Muscle layer of duodenum (tissue), 2 donors: Measurements from ENCODE around the gene HSPG2.
"Not testable (repeated sequence)": the region's sequence is repeated elsewhere in the genome, so short reads cannot be mapped to it uniquely, and the experiment has no call there.

Experiments used
- H3K27ac ChIP-seq: one replicate; pipeline ENCODE4 v1.7.0; 2013; ENCODE audit warnings: mild to moderate bottlenecking, low read length
- H3K27me3 ChIP-seq: one replicate; pipeline ENCODE4 v1.7.0; 2013; ENCODE audit warnings: low read depth, mild to moderate bottlenecking, control low read depth, low read length
- H3K36me3 ChIP-seq, 2 donors: one replicate each; pipeline ENCODE4 v1.7.0; 2013; ENCODE audit warnings: low read length in 2 of 2, control low read depth in 1 of 2, mild to moderate bottlenecking in 1 of 2; ENCODE audit not compliant: insufficient read depth in 2 of 2, control insufficient read depth in 1 of 2
- H3K4me1 ChIP-seq, 2 donors: one replicate each; pipeline ENCODE4 v1.7.0; 2013; ENCODE audit warnings: low read length in 2 of 2, mild to moderate bottlenecking in 2 of 2, control low read depth in 1 of 2, moderate library complexity in 1 of 2; ENCODE audit not compliant: insufficient read depth in 2 of 2, control insufficient read depth in 1 of 2
- H3K4me3 ChIP-seq, 2 donors: one replicate each; pipeline ENCODE4 v1.7.0; 2013; ENCODE audit warnings: low read length in 2 of 2, low read depth in 1 of 2, mild to moderate bottlenecking in 1 of 2
- H3K9me3 ChIP-seq, 2 donors: one replicate each; pipeline ENCODE4 v1.7.0; 2013; ENCODE audit warnings: low read length in 2 of 2, control low read depth in 1 of 2, mild to moderate bottlenecking in 1 of 2; ENCODE audit not compliant: control insufficient read depth in 1 of 2
- donor health status: healthy.

HSPG2 gene

GRCh38 chr1:21909286-21909759 lies 27.8 kb downstream of the HSPG2 start:
- Histone ChIP-seq H3K4me3 (peak overlapping the region in 1 of 2 donors; percentile 27), H3K9me3 (no peaks in the 10 kb centered on the region), H3K27ac (peak overlapping the region; percentile 89), H3K27me3 (no peaks in the 10 kb centered on the region), H3K4me1 (peaks cover 54 to 92% of the 10 kb centered on the region in 2 donors), H3K36me3 (peaks cover 0 to 7% of the 10 kb centered on the region in 2 donors)

GRCh38 chr1:21907737-21908534 lies 29.2 kb downstream of the HSPG2 start:
- Histone ChIP-seq H3K4me1 (peaks cover 46 to 90% of the 10 kb centered on the region in 2 donors), H3K27ac (peak overlapping the region; percentile 86)
- H3K4me3 ChIP-seq: not testable (repeated sequence)

GRCh38 chr1:21907079-21907418 lies 30.1 kb downstream of the HSPG2 start:
- Histone ChIP-seq H3K36me3 (peaks cover 0 to 7% of the 10 kb centered on the region in 2 donors), H3K27ac (peak overlapping the region; percentile 86), H3K27me3 (no peaks in the 10 kb centered on the region), H3K4me1 (peaks cover 41 to 90% of the 10 kb centered on the region in 2 donors), H3K9me3 (no peaks in the 10 kb centered on the region), H3K4me3 (no peak overlapping the region)

More at GRCh38 chr1:21907737-21908534, 29.2 kb downstream of the HSPG2 start:
- H3K27me3 ChIP-seq, H3K36me3 ChIP-seq, H3K9me3 ChIP-seq: not testable (repeated sequence)

- H3K36me3 ChIP-seq: peaks cover 0 to 7% of the 10 kb centered on the region in 2 donors
- peak overlapping the region; percentile 86 for H3K27ac ChIP-seq
- H3K4me3 ChIP-seq: no peak overlapping the region
- H3K9me3 ChIP-seq: no peaks in the 10 kb centered on the region
- H3K27me3 ChIP-seq: no peaks in the 10 kb centered on the region
- peaks cover 41 to 90% of the 10 kb centered on the region in 2 donors for H3K4me1 ChIP-seq
Measured at GRCh38 chr1:21906173-21907078, 30.7 kb downstream of the HSPG2 start.

DNA sequence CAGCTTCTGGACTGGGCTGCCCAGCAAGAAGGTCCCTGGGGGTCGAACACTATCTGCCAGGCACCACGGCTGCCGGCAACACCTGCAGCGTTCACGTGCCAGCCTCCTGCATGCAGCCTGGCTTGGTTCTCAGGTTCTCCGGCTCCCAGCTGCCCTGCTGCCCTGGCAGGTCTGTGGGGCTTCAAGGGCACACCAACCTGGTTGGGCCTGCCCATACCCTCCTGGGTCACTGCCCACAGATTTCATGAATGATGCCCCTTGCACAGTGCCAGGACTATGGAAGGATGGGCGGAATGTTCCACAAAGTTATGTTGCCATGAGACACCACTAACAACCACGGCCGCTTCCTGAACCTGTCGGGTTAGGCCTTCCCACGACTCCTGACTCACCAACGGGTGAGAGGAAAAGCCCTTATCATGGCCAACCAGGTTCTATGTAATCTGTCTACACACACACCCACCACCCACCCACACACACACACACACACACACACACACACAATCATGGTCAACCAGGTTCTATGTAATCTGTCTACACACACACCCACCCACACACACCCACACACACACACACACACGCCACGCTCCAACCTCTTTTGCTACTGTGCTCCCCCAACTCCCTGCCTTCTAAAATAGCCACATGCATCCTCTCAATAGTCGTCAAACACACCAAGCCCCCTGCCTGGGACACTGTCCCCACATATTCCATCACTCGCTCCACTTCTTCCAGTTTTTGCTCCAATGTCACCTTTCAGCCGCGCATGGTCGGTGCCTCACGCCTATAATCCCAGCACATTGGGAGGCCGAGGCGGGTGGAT lies 32.2 kb downstream of the HSPG2 start:
- Histone ChIP-seq H3K4me1 (peaks cover 33 to 91% of the 10 kb centered on the region in 2 donors), H3K4me3 (no peak overlapping the region), H3K36me3 (peaks cover 0 to 7% of the 10 kb centered on the region in 2 donors), H3K27me3 (no peaks in the 10 kb centered on the region), H3K27ac (peak overlapping the region; percentile 89), H3K9me3 (no peaks in the 10 kb centered on the region)

DNA sequence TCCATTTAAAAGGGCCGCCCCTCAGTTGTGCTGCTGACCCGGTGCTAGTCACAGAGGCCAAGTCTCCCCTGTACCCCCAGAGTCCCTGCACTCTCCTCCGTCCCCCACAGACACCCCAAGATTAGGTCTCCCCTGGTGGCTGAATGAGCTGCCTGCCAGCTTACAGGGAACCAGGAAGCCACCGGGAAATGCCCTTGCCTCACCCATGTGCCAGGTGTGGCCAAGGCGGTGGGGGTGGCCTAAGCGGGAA lies 32.7 kb downstream of the HSPG2 start:
- peaks cover 0 to 7% of the 10 kb centered on the region in 2 donors for H3K36me3 ChIP-seq
- H3K27me3 ChIP-seq: no peaks in the 10 kb centered on the region
- no peaks in the 10 kb centered on the region for H3K9me3 ChIP-seq
- H3K27ac ChIP-seq: peak overlapping the region; percentile 89
- no peak overlapping the region for H3K4me3 ChIP-seq
- H3K4me1 ChIP-seq: peaks cover 27 to 91% of the 10 kb centered on the region in 2 donors

DNA sequence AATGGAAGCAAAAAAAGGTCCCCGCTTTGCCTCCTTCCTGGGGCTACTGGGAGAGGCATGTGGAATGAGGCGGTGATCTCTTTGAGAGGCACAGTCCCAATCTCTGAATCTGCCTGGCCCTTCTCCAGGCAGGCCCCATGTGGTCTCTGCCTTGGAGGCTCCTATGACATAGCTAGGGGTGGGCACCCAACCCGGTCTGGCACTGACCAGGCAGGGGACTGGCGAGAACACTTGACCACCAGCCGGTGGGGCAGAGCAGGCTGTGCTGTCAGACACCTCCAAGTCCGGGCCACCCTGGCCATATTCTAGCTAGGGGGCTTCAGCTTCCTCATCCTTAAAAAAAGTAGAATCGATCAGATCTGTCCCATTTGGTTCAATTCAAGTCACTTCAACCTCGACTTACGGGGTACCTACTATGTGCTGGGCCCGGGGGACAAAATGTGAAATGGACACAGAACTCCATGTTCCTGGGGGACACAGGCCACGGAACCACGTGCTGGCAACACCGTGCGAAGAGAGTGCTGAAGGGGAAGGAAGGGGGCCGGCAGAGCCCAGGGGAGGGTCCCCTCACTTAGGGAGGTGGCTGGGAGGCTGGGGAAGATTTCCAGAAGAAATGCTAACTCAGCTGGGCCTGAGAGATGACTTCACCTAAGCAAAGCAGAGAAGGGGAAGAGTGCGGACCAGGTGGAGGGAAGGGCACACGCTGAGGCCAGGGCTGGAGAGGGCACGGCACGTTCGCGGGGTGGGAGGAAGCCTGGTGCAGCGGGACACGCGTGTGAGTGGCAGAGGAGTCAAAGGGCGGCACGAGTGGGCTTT lies 33.3 kb downstream of the HSPG2 start:
- Histone ChIP-seq H3K4me1 (peaks cover 25 to 91% of the 10 kb centered on the region in 2 donors), H3K27me3 (no peaks in the 10 kb centered on the region), H3K27ac (peak overlapping the region; percentile 89), H3K9me3 (no peaks in the 10 kb centered on the region), H3K4me3 (no peak overlapping the region), H3K36me3 (peaks cover 0 to 7% of the 10 kb centered on the region in 2 donors)

DNA sequence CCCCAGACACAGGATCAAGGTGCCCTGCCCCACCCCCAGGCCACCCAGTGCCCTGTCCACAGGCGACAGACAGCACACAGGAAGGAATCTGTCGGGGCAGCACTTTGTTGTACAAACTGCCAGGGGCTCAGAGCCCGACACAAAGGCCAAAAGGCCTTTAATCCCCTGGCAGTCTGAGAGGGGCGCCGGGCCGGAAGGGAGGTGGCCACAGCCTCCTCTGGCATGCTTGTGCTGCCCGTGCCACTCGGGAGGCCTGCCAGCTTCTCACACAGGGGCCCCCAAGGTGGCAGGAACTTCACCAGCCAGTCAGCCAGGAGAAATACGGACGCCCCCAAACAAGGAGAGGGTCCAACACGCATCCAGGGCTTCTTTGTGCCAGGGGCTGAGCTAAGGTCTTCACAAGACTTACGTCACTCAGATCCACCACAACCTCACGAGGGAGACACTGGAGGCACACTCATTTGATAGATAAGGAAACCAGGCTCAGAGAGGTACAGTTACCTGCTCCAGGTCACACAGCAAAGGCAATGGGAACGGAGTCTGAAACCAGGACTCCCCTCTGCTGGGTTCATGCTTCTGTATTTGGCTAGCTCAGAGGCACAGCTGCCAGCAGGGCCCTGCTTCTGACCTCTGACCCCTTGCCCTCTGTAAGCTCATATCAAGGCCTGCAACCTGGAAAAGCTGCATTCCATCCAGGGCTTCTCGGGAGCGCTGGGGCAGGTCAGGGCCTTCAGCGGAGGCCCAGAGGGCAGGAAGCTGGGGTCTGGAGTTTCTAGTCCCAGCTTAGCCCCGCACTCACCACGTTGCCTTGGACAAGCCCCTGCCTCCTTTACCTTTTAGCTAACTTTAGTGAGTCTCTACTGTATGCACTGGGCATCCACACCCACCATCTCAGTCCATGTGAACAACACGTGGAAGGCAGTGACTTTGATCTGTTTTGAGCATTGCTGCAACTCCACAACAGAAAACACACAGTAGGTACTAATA lies 34.8 kb downstream of the HSPG2 start:
- Histone ChIP-seq H3K4me3 (no peak overlapping the region), H3K9me3 (no peaks in the 10 kb centered on the region), H3K36me3 (peaks cover 0 to 7% of the 10 kb centered on the region in 2 donors), H3K27ac (peak overlapping the region; percentile 76), H3K4me1 (peaks cover 34 to 96% of the 10 kb centered on the region in 2 donors), H3K27me3 (no peaks in the 10 kb centered on the region)

DNA sequence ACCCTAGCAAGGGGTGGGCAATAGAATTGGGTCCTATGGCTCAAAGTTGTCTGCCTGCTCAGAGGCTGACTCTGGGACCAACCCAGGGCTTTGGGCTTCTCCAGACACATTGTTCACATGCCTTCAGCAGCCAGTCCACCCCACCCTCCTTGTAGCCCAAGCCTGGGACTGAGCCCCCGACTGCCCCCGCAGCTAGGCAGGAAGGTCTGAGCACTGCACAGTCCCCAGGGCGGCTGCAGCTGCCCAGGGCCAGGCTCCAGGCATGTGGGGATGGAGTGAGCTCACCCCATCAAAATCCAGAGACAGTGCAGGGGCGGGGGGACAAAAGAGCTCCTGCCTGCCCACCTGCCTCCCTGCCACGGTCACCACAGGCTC lies 35.6 kb downstream of the HSPG2 start:
- Histone ChIP-seq H3K27ac (peak overlapping the region; percentile 76), H3K36me3 (peaks cover 0 to 2% of the 10 kb centered on the region in 2 donors), H3K4me1 (peaks cover 32 to 96% of the 10 kb centered on the region in 2 donors), H3K27me3 (no peaks in the 10 kb centered on the region), H3K4me3 (no peak overlapping the region), H3K9me3 (no peaks in the 10 kb centered on the region)
